ENCODE data around the gene DOK7. TPM values are rescaled to one million over a fixed set of nuclear protein-coding genes. Genes with fewer than 3 reads are reported as not detected.
"Not testable (repeated sequence)": the region's sequence is repeated elsewhere in the genome, so short reads cannot be mapped to it uniquely, and the experiment has no call there.

DOK7 gene
- polyA plus RNA-seq, 1 donor (not counting 4 experiments of a cell fraction or from before 2014, with no cell fraction given), result 0.13 TPM

GRCh38 chr4:3533423-3533820 lies 70.3 kb downstream of the DOK7 start:
- no peak for TF ChIP-seq EZH2 (IDR thresholded peaks at IDR 0.05; ENCODE audit: low read length)
- no peak for TF ChIP-seq CTCF (optimal IDR thresholded peaks at IDR 0.05 in 1 of 3, IDR thresholded peaks at IDR 0.05 in 1 of 3, conservative IDR thresholded peaks at IDR 0.05 in 1 of 3; ENCODE audit: extremely low read depth in 1 of 3, insufficient read depth in 2 of 3, low read length in 3 of 3)
- no peak overlapping the region for H3K9ac ChIP-seq (ENCODE audit: control insufficient read depth, extremely low read depth, insufficient read depth, low read length)
- no peaks in the 10 kb centered on the region for H3K27me3 ChIP-seq (ENCODE audit: control insufficient read depth, extremely low read depth, insufficient read depth, low read length)
- no peak overlapping the region for H3K27ac ChIP-seq (ENCODE audit: control insufficient read depth, insufficient read depth, low read length)
- no peak overlapping the region for H2AFZ ChIP-seq (ENCODE audit: control insufficient read depth, low read length)
- no peaks in the 10 kb centered on the region for H3K9me1 ChIP-seq (ENCODE audit: control insufficient read depth, extremely low read depth, insufficient read depth, low read length)
- FAIRE-seq (no peak), DNase-seq (ENCODE audit: low read depth, low spot score) (no peak)
- peaks cover 12% of the 10 kb centered on the region for H4K20me1 ChIP-seq (ENCODE audit: control insufficient read depth, extremely low read depth, insufficient read depth, low read length)
- H3K36me3 ChIP-seq (ENCODE audit: control insufficient read depth in 2 of 2, extremely low read depth in 1 of 2, insufficient read depth in 2 of 2, low read length in 2 of 2), result peaks cover 9 to 12% of the 10 kb centered on the region in 2 experiments
- H3K4me3 ChIP-seq (ENCODE audit: control insufficient read depth in 2 of 3, extremely low read depth in 1 of 3, insufficient read depth in 2 of 3, low read depth in 1 of 3, low read length in 3 of 3), result no peak overlapping the region
- dilution Hi-C loops (cut with MboI; ENCODE audit: extremely low pct_ligation_motif_present, low sequenced_read_pairs), result no loop called here
- H3K9me3 ChIP-seq (ENCODE audit: control insufficient read depth, low read depth, low read length), result no peaks in the 10 kb centered on the region
- H3K4me1 ChIP-seq (ENCODE audit: control insufficient read depth, extremely low read depth, insufficient read depth, low read length), result peaks cover 9% of the 10 kb centered on the region
- no peak overlapping the region for H3K4me2 ChIP-seq (ENCODE audit: control insufficient read depth, extremely low read depth, insufficient read depth, low read depth, low read length)
- H3K79me2 ChIP-seq (ENCODE audit: control insufficient read depth, insufficient read depth, low read length), result peaks cover 32% of the 10 kb centered on the region

- H3K9me1 ChIP-seq (ENCODE audit: control insufficient read depth, extremely low read depth, insufficient read depth, low read length); H4K20me1 ChIP-seq (ENCODE audit: control insufficient read depth, extremely low read depth, insufficient read depth, low read length); H3K4me2 ChIP-seq (ENCODE audit: control insufficient read depth, extremely low read depth, insufficient read depth, low read depth, low read length); DNase-seq (ENCODE audit: low read depth, low spot score); H3K9ac ChIP-seq (ENCODE audit: control insufficient read depth, extremely low read depth, insufficient read depth, low read length); H3K27ac ChIP-seq (ENCODE audit: control insufficient read depth, insufficient read depth, low read length); FAIRE-seq; H3K4me1 ChIP-seq (ENCODE audit: control insufficient read depth, extremely low read depth, insufficient read depth, low read length); H3K27me3 ChIP-seq (ENCODE audit: control insufficient read depth, extremely low read depth, insufficient read depth, low read length); H2AFZ ChIP-seq (ENCODE audit: control insufficient read depth, low read length); H3K36me3 ChIP-seq (ENCODE audit: control insufficient read depth in 2 of 2, extremely low read depth in 1 of 2, insufficient read depth in 2 of 2, low read length in 2 of 2); H3K9me3 ChIP-seq (ENCODE audit: control insufficient read depth, low read depth, low read length); H3K4me3 ChIP-seq (ENCODE audit: control insufficient read depth in 2 of 3, extremely low read depth in 1 of 3, insufficient read depth in 2 of 3, low read depth in 1 of 3, low read length in 3 of 3); dilution Hi-C loops (cut with MboI; ENCODE audit: extremely low pct_ligation_motif_present, low sequenced_read_pairs): not testable (repeated sequence)
- H3K79me2 ChIP-seq (ENCODE audit: control insufficient read depth, insufficient read depth, low read length), result peaks cover 10% of the 10 kb centered on the region
These were observed 72.7 kb downstream of the DOK7 start for GRCh38 chr4:3535812-3536211.

GRCh38 chr4:3538906-3539305 lies 75.8 kb downstream of the DOK7 start:
- H3K4me1 ChIP-seq (ENCODE audit: control insufficient read depth, extremely low read depth, insufficient read depth, low read length); H3K4me2 ChIP-seq (ENCODE audit: control insufficient read depth, extremely low read depth, insufficient read depth, low read depth, low read length); FAIRE-seq; H3K27ac ChIP-seq (ENCODE audit: control insufficient read depth, insufficient read depth, low read length); H3K9me1 ChIP-seq (ENCODE audit: control insufficient read depth, extremely low read depth, insufficient read depth, low read length); H3K36me3 ChIP-seq (ENCODE audit: control insufficient read depth in 2 of 2, extremely low read depth in 1 of 2, insufficient read depth in 2 of 2, low read length in 2 of 2); H3K9ac ChIP-seq (ENCODE audit: control insufficient read depth, extremely low read depth, insufficient read depth, low read length); dilution Hi-C loops (cut with MboI; ENCODE audit: extremely low pct_ligation_motif_present, low sequenced_read_pairs); DNase-seq (ENCODE audit: low read depth, low spot score); H3K4me3 ChIP-seq (ENCODE audit: control insufficient read depth in 2 of 3, extremely low read depth in 1 of 3, insufficient read depth in 2 of 3, low read depth in 1 of 3, low read length in 3 of 3); H3K27me3 ChIP-seq (ENCODE audit: control insufficient read depth, extremely low read depth, insufficient read depth, low read length); H4K20me1 ChIP-seq (ENCODE audit: control insufficient read depth, extremely low read depth, insufficient read depth, low read length); H3K9me3 ChIP-seq (ENCODE audit: control insufficient read depth, low read depth, low read length); H2AFZ ChIP-seq (ENCODE audit: control insufficient read depth, low read length); H3K79me2 ChIP-seq (ENCODE audit: control insufficient read depth, insufficient read depth, low read length): not testable (repeated sequence)

GRCh38 chr4:3543415-3543814 lies 80.3 kb downstream of the DOK7 start:
- H3K27ac ChIP-seq (ENCODE audit: control insufficient read depth, insufficient read depth, low read length); H3K27me3 ChIP-seq (ENCODE audit: control insufficient read depth, extremely low read depth, insufficient read depth, low read length); FAIRE-seq; H2AFZ ChIP-seq (ENCODE audit: control insufficient read depth, low read length); dilution Hi-C loops (cut with MboI; ENCODE audit: extremely low pct_ligation_motif_present, low sequenced_read_pairs); H3K4me1 ChIP-seq (ENCODE audit: control insufficient read depth, extremely low read depth, insufficient read depth, low read length); H3K9me1 ChIP-seq (ENCODE audit: control insufficient read depth, extremely low read depth, insufficient read depth, low read length); H4K20me1 ChIP-seq (ENCODE audit: control insufficient read depth, extremely low read depth, insufficient read depth, low read length); DNase-seq (ENCODE audit: low read depth, low spot score); H3K79me2 ChIP-seq (ENCODE audit: control insufficient read depth, insufficient read depth, low read length); H3K4me2 ChIP-seq (ENCODE audit: control insufficient read depth, extremely low read depth, insufficient read depth, low read depth, low read length); H3K9ac ChIP-seq (ENCODE audit: control insufficient read depth, extremely low read depth, insufficient read depth, low read length); H3K36me3 ChIP-seq (ENCODE audit: control insufficient read depth in 2 of 2, extremely low read depth in 1 of 2, insufficient read depth in 2 of 2, low read length in 2 of 2); H3K9me3 ChIP-seq (ENCODE audit: control insufficient read depth, low read depth, low read length); H3K4me3 ChIP-seq (ENCODE audit: control insufficient read depth in 2 of 3, extremely low read depth in 1 of 3, insufficient read depth in 2 of 3, low read depth in 1 of 3, low read length in 3 of 3): not testable (repeated sequence)
